ENCODE measurements around the gene LYAR.

Gene LYAR

GRCh38 chr4:4289941-4290850 lies at the start of gene LYAR, which contains the start of gene ZBTB49:
TSS of gene LYAR (minus strand) at chr4:4290154. CDS start at chr4:4283742, 6,412 bp downstream.
TSS of gene ZBTB49 (plus strand) at chr4:4290251. CDS start at chr4:4299946, 9,695 bp downstream.
- peak; percentile 98 for DNase-seq

GRCh38 chr4:4339504-4340085 lies 49.6 kb upstream of the LYAR start:
- DNase-seq = no peak

GRCh38 chr4:4338210-4339001 lies 48.5 kb upstream of the LYAR start:
- DNase-seq = no peak

GRCh38 chr4:4334798-4335520 lies 45.0 kb upstream of the LYAR start:
- peak; percentile 95 for DNase-seq

- DNase-seq = peak; percentile 83
These were observed 43.3 kb upstream of the LYAR start for GRCh38 chr4:4333265-4333706.

- DNase-seq = peak; percentile 49
These were observed 42.6 kb upstream of the LYAR start for GRCh38 chr4:4332529-4332928.

- DNase-seq = no peak
These were observed 40.8 kb upstream of the LYAR start for GRCh38 chr4:4330794-4331193.

- DNase-seq = no peak
These were observed 39.5 kb upstream of the LYAR start for GRCh38 chr4:4329496-4329895.

GRCh38 chr4:4328840-4329239 lies 38.9 kb upstream of the LYAR start:
- no peak for DNase-seq

- DNase-seq = no peak
These were observed 38.3 kb upstream of the LYAR start for GRCh38 chr4:4328206-4328605.

- peak; percentile 87 for DNase-seq
These were observed 37.7 kb upstream of the LYAR start for GRCh38 chr4:4327652-4328121.

- no peak for DNase-seq
These were observed 36.2 kb upstream of the LYAR start for GRCh38 chr4:4326166-4326565.

- no peak for DNase-seq
These were observed 35.4 kb upstream of the LYAR start for GRCh38 chr4:4325321-4325720.

- no peak for DNase-seq
These were observed 34.0 kb upstream of the LYAR start for GRCh38 chr4:4323705-4324534.

GRCh38 chr4:4321951-4322688 lies 32.2 kb upstream of the LYAR start:
- no peak for DNase-seq

GRCh38 chr4:4320951-4321714 lies 31.2 kb upstream of the LYAR start:
- DNase-seq = no peak

GRCh38 chr4:4320528-4320927 lies 30.6 kb upstream of the LYAR start:
- DNase-seq = no peak

- DNase-seq = no peak
These were observed 27.7 kb upstream of the LYAR start for GRCh38 chr4:4317496-4318232.

- DNase-seq = no peak
These were observed 26.2 kb upstream of the LYAR start for GRCh38 chr4:4316150-4316495.

All from DMS53 (cell line).